GM10266 (cell line): ENCODE measurements around the gene PHF2.

Experiments
- DNase-seq: peaks from one replicate; pipeline ENCODE4 v3.0.0; 2012; ENCODE audit errors: extremely low spot score
- TF ChIP-seq, protein P1 (sequence below): IDR thresholded peaks from 2 replicates; pipeline ENCODE4 v1.5.1; 2012; ENCODE audit warnings: mild to moderate bottlenecking, low read depth; ENCODE audit not compliant: control insufficient read depth, insufficient read depth; ENCODE audit errors: missing control alignments

Gene PHF2

DNA sequence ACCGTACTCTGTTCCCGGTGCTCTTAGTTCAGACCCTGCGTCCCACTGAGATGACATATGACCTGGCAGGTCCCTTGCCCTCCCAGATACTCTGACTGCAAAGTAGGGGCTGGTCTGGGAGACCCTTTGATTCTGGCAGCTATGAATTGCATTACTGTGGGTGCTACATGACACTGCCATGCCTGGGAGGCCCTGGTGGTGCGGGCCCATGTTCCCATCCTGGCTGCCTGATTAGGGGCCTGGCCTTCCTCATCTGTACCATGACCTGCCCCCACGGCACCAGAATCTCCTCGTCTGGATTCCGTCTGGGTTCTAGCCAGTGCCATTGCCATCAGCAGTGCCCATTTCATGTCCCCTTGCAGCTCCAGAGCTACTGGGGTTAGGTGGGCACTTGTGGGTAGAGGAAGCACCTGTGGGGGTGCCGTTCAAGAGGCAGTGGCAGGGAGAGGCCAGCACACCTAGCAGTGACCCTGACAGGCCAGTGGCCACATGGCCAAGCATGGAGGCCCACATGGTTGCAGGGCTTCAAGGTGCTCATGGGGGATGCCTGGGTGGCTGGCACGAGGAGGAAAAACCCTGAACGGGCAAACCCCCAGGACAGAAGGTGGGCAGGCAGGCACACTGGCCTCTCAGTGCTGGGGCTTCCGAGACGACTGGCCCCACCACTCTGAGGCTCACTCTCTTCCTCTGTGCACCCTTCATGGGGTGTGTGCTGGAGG lies 69.7 kb downstream of the PHF2 start:
- DNase-seq: no peak
- TF ChIP-seq, protein P1, sequence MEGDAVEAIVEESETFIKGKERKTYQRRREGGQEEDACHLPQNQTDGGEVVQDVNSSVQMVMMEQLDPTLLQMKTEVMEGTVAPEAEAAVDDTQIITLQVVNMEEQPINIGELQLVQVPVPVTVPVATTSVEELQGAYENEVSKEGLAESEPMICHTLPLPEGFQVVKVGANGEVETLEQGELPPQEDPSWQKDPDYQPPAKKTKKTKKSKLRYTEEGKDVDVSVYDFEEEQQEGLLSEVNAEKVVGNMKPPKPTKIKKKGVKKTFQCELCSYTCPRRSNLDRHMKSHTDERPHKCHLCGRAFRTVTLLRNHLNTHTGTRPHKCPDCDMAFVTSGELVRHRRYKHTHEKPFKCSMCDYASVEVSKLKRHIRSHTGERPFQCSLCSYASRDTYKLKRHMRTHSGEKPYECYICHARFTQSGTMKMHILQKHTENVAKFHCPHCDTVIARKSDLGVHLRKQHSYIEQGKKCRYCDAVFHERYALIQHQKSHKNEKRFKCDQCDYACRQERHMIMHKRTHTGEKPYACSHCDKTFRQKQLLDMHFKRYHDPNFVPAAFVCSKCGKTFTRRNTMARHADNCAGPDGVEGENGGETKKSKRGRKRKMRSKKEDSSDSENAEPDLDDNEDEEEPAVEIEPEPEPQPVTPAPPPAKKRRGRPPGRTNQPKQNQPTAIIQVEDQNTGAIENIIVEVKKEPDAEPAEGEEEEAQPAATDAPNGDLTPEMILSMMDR: no peak

DNA sequence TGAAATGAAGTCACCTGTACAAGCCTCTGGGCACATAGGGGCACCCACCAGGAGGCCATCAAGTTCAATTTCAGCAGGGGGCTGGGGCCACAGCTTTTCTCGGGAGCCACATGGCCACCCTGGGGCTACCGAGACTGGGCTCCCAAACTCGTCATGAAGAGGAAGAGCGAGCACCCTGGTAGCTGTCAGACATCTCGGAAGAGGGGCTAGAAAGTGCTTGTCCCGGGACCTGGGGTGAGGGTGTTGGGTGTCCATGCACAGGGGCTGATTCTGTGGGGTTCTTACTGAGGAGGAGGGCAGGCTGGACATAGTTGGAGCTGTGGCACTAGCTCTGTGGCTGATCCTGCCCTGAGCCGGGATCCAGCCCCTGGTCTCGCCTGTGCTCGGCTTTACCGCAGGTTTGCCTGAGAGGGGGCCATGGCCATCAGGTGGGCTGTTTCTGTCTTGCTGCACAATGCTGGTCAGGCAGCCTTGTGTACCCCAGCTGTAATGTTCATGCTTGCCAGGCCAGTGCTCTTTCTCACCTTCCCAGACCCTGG lies 70.3 kb downstream of the PHF2 start:
- DNase-seq: no peak
- TF ChIP-seq, protein P1: no peak

DNA sequence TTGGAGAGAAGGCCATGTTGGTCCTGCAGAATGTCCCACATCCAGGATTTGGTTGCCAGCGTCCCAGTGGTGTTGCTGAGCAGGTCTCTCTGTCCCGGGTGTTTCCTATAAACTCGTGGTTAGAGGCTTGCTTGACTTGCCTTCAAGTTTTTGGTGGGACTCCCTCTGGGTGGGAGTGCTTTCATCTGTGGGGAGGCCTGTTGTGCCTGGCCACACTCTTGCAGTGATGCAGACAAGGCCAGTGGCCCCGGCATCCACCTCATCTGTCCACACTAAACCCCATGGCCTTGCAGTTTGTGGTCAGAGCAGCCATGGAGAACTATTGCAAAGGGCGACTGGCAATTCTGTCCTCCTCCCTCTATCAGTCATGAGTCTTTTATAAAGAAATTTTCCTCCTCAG lies 71.8 kb downstream of the PHF2 start:
- no peak for DNase-seq
- TF ChIP-seq, protein P1: no peak

DNA sequence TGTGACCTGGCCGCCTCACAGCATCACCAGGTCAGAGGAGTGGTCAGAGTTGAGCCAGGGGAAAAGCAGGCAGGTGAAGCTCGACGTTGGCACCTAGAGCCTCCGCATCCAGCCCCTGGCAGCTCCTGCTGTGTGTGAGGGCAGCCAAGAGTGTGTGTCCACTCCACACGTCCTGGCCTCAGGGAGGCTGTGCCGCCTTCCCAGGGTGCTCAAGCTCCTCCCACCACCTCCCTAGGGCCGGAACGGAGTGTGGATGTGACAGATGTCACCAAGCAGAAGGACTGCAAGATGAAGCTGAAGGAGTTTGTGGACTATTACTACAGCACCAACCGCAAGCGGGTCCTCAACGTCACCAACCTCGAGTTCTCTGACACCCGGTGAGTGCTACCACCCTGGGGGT lies 72.5 kb downstream of the PHF2 start:
- TF ChIP-seq, protein P1: no peak

DNA sequence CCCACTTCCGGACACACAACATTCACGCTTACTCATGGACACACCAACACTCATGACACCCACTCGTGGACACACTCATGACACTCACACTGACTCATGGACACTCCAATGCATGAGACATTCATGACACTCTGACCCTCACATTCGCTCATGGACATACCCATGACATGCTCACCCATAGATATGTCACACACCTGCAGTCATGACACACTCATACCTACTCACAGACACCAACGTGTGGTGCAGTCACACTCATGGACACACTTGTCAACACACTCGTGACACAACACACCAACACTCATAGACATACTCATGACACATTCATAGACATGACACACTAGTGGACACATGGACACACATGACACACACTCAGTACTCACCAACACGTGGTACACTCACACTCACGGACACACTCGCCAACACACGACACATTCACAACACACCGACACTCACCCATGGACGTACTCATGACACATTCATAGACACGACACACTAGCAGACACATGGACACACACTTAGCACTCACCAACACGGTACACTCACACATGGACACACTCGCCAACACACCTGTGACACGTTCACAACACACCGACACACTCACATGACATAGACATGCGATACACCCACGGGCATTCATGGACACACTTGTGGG lies 73.4 kb downstream of the PHF2 start:
- TF ChIP-seq, protein P1: no peak
- no peak for DNase-seq

More for the DNA sequence above, 72.5 kb downstream of the PHF2 start:
- DNase-seq: no peak

DNA sequence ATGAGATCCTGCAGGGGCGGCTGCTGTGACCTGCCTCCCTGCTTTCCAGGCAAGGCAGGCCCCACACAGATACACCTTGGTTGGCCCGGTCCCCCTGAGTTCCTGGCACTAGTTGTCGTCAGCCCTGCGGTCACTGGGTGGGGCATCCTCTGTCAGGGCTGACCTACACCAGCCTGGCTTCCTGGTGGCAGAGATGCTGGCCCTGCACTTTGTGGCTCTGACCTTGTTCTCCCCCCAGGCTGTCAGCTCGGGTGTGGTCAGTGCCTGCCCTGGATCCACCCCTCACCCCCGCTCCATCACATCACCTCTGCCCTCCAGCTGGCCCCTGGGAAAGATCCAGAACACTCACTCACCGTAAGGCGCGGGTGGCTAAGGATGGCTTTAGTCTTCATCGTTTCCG lies 74.1 kb downstream of the PHF2 start:
- TF ChIP-seq, protein P1: no peak
- DNase-seq: no peak

DNA sequence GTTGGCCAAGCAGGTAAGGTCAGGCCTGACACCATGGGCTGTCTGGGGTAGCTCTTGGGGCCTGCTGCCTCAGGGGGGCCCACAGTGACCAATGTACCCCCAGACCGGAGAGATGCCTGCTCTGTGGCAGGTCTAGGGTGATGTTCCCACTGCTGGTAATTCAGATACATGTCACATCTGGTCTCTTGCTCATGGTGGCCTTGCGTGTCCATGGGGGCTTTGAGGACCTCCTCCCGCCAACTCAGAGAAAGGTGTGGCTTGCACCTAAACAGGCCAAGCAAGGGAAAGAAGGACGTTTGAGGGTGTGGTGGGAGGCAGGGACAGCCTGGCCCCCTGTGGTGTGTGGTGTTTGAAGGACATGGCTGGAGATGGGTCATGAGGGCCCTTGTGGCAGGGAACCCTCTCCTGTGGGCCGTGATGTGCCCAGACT lies 75.2 kb downstream of the PHF2 start:
- TF ChIP-seq, protein P1: no peak
- DNase-seq: no peak
